ENCODE results near the gene DHX35.

The DHX35 gene

GRCh38 chr20:39021748-39022147, 59.6 kb downstream of the DHX35 start:
- DNase-seq = no peak

GRCh38 chr20:39025883-39026282, 63.7 kb downstream of the DHX35 start:
- DNase-seq = no peak

GRCh38 chr20:39029364-39029763, 67.2 kb downstream of the DHX35 start:
- DNase-seq = no peak

DNA sequence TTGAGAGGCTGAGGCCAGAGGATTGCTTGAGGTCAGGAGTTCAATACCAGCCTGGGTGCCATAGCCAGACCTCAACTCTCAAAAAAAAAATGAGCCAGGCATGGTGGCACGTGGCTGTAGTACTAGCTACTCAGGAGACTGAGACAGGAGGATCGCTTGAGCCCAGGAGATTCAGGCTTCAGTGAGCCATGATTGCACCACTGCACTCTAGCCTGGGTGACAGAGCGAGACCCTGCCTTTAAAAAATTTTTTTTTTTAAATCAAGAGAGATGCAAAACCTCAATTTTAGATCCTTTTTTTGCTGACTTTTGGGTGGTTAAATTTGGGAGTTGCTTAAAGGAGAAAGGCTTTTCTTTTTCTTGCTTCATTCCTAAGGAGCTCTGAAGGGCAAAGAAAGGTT, 70.9 kb downstream of the DHX35 start:
- no peak for DNase-seq

DNA sequence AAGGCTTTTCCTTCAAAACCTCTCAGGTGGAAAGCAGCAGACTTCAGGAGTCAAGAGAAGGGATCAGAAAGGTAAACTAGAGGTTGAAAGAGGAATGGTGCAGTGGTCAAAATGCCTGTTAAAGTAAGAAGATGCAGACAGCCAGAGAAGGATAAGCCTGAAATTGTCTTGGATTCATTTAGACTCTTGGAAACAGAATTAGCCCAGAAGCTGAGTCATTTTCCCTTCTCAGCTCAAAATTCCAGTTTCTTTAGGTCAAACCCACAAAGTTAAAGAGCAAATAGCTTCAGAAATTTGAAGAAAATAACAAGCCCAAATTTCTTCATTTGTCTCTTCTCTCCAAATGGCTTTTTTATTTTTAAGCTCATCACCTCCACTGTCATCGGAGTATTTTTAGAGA, 73.9 kb downstream of the DHX35 start:
- DNase-seq = no peak

GRCh38 chr20:39036851-39037250, 74.7 kb downstream of the DHX35 start:
- DNase-seq = no peak

GRCh38 chr20:39038047-39038446, 75.9 kb downstream of the DHX35 start:
- no peak for DNase-seq

GRCh38 chr20:39038495-39038894, 76.4 kb downstream of the DHX35 start:
- no peak for DNase-seq

- DNase-seq = no peak
These were observed 77.1 kb downstream of the DHX35 start for GRCh38 chr20:39039261-39039660.

GRCh38 chr20:39040116-39040515, 78.0 kb downstream of the DHX35 start:
- DNase-seq = no peak

GRCh38 chr20:39041067-39041466, 78.9 kb downstream of the DHX35 start:
- no peak for DNase-seq

DNA sequence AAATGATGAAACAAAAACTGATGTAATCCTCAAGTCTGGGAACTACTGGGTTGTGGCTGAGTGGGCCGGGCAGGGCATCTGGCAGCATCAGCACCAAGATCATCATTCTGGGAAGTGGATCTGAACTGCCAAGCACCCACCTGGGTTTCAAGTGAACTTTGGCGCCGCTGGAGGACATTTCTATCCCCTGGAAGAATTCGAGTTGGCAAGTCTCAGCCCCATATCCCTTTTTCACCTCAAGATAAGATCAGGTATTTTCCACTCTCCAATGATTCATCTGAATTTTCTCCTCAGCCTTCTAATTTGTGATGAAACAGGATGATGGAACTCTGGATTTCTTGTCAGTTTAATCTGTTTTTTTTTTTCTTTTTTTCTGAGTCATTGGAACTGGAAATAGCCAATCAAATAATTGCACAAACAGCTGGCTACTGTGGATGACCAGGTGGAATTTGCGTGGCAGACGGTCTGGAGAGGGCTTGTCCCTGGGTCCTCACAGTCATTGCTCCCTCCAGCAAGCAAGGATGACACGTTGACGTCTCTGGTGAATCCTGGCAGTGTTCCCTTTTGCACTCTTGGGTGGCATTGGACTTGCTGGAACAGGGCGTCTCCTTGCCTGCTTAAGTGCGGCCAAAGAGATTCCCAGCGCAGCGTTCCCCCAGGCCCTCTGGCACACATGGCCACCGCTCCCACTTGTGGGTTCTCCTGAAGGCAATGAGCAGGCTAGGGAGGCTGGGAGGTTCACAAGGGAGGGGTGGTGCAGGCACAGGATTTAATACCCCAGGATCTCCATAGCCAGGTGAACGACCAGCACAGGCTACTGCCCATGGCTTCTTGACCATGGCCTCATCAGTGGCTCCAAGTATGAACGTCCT, 80.4 kb downstream of the DHX35 start:
- no peak for DNase-seq

DNA sequence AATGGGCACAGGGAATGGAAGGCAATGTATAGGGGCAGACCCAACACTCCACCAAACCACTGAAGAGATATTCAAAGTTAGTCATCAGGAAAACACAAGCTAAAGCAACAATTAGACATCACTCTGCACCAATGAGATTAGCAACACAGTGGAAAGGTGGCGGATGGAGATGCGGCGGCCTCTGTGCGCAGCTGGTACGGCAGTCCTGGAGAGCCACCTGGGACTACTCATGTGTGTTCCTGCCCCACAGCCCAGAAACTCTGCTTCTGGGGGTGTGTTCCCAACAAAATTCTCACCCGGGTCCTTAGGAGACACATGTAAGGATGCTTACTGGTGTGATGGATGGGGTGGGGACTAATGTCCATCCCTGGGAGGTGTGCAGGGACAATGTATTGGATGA, 82.4 kb downstream of the DHX35 start:
- no peak for DNase-seq

DNA sequence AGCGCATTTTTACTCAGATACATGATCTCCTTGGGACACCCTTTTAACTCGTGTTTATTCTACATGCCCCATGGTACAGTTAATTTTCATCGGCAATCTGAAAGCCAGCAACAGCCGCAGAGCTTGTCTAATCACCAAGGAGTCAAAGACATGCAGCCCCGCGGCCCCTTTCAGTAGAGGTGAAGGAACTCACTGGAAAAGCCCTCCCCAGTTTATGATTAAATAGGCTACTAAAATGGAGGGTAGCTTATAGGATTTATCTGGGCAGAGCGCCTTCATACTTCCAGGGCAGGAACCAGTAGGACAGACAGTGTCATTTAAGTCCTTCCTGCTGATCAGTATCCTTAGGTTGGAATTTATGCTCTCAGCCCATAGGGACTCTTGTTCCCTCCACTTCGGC, 83.5 kb downstream of the DHX35 start:
- no peak for DNase-seq

DNA sequence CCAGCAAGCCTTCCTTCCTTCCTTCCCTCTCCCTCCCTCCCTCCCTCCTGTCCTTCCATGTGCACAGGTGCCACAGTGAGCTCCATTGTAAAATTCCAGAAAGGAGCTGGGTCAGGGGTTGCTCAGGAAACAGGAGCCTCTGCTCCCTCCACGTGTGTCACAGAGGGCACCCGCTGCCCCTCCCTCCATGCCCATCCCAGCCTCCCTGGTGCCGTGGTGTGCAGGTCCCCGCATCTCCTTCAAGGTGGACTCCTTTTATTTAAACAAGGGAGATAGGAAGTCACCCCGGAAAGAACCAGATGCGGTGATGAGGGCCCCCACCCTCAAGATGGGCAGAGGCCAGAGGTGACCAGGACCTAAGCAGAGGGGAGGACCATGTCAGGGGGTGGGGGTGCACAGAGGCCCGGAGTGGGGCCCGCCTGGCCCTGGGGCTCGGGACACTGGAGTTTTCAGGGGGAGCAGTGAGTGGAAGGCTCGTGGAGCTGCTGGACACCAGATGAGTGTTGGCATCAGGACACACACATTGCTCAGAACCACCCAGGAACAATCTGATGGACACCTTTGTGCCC, 85.4 kb downstream of the DHX35 start:
- peak in 1 of 56 donors; percentile 39 for DNase-seq

DNA sequence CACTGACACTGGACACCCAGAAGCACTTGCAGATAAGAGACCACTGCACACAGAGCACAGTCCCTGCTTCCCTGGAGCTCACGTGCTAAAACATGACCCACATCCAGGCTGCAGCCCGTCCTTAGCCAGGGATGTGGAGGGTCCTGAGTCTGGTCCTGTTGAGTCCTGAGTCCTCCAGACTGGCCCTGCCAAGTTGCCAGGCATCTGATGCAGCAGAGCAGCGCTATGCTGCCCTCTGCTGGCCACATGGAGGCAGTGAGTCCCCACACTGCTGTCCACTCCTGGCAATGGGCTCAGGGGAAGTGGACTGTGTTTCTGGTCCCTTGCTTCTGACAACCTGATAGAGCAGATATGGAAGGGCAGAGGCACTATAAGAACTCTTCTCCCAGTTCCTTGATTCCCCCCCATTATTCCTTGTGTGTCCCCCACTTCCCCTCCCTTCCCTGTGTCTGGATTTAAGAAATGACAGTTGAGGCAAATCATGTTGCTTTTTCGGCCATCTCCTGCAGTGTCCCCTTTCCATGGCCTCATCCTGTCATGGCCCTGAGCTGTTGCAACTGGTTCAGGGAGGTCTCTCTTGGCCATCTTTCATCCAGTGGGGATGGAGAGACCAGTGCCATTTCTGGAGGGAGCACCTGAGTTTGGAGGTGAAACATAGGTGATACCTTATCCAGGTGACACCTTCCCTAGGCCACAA, 86.0 kb downstream of the DHX35 start:
- DNase-seq = peak in 50 of 56 donors; percentile 6 to 83 (median 51)

DNA sequence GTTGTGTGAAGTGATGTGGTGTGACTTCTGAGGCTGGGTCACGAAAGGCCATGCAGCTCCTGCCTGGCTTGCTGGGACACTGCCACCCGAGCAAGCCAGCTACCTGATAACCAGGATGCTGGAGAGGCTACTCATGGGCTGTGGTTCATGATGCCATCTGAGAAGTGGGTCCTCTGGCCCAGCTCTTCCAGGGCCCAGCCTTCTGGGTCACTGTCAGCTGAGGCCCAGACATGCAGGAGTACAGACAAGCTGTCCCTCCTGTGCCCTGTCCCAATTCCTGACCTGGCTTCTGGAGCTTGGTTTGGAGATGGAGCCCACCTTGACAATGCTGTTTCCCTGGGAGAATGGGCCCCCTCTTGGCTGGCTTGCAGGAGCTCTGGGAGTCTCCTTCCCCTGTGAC, 87.0 kb downstream of the DHX35 start:
- DNase-seq = peak in 1 of 56 donors; percentile 8

GRCh38 chr20:39049684-39050554, 87.8 kb downstream of the DHX35 start:
- peak in 52 of 56 donors; percentile 17 to 86 (median 62) for DNase-seq

DNA sequence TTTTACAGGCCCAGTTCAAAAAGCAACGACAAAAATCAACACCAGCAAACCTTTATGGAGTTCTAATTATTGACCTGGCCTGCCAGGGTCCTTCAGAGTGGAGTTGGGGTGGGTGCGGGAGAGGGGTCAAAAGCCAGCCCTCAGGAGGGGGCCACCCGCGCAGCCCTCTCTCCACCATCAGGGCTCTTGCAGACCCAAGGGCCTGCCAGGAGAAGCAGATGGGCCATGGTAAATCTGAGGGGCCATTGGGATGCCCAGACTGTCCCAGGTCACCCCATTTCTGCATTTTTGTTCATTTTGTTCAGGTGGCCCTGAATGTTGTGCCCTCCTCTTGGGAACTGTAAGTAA, 88.4 kb downstream of the DHX35 start:
- DNase-seq = no peak

DNA sequence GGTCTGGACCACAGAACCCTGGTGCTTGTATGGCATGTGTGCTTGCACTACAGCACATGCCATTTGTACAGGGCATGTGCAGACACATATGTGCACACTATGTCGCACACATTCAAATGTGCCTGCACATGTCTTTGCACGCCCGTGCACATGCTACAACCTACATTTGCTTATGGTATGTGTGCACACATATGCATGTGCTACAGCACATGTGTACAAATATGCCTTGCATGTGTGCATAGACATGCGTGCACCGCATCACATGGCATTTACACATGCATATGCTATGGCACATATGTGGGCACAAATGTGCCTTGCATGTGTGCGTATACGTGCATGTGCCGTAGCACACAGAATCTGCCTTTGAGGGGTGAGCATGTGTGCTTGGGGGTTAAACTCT, 90.5 kb downstream of the DHX35 start:
- no peak for DNase-seq

- no peak for DNase-seq
These were observed 95.0 kb downstream of the DHX35 start for GRCh38 chr20:39057143-39057542.

- DNase-seq = no peak
These were observed 95.8 kb downstream of the DHX35 start for GRCh38 chr20:39057911-39058310.
